ENCODE data around the gene PPARD.

- TF ChIP-seq REST (IDR thresholded peaks at IDR 0.05; ENCODE audit: insufficient read depth in 1 of 2, low read depth in 2 of 2, low read length in 2 of 2): no peak
- no peak for TF ChIP-seq POLR2AphosphoS5 (IDR thresholded peaks at IDR 0.05; ENCODE audit: low read depth, low read length)
- TF ChIP-seq TAF1 (IDR thresholded peaks at IDR 0.05; ENCODE audit: borderline replicate concordance, insufficient read depth, low read length): no peak
- TF ChIP-seq FOXP2 (optimal IDR thresholded peaks at IDR 0.05; ENCODE audit: borderline replicate concordance, extremely low read depth, extremely low read length, insufficient read depth): no peak
- no peak for TF ChIP-seq SIN3A (IDR thresholded peaks at IDR 0.05; ENCODE audit: borderline replicate concordance, insufficient read depth, low read length)
Measured at GRCh38 chr6:35388030-35388429, 45.7 kb downstream of the PPARD start.

Data from PFSK-1 (cell line).